ENCODE results near the gene CDH22.

Gene CDH22

DNA sequence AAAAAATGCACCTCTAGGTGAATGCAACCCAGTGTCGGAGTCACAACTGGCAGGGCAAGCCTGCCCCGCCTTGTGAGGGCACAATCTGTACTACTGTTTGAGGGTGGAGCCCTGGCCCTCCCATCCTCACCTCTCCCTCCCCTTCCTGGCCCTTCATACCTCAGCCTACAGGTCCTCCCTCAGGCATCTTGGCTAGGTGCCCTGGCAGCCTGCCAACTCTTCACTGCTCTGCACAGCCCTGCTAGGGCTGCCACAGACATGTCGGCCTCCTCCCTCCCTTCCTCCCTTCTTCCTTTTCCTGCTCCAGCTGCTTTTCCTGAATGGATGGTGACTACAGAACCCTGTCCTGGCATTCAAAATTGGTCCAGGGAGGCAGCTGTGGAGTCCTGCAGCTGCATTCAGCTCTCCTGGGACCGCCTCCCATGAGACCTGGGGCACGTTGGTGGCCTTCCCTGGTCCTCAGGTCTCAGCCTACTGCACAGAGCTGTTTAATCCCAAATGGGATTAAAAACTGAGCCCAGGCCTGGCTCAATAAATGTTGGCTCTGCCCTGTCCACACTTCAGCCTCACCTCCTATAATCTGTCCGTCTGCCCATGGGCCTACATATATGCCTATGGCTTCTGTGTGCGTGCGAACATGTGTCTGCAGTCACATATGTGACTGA is 52.7 kb downstream of the CDH22 start:
- peak; percentile 58 for DNase-seq (ENCODE audit: low read depth)
- no peak overlapping the region for H3K4me3 ChIP-seq (replicated peaks; ENCODE audit: low read depth, low read length)
- no peak for TF ChIP-seq CTCF (IDR thresholded peaks at IDR 0.05; ENCODE audit: low read length, missing control alignments)

DNA sequence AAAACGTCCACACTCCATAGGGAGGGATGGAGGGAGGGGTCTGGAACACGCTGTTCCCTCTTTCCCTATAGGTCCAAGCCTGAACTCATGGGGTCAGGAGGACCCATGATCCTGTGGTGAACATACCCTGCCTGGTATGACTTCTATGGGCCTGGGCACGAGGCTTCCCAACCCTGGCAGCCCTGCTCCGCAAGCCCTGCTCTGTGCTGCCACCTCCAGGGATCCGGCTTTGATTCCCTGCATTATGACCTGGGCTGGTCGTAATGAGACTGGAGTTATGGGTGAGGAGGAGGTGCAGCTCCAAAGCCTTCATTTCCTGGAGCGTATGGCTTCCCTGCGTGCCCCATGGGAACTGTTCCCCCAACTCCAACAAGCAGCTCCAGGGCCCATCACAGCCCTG is 54.9 kb downstream of the CDH22 start:
- DNase-seq (ENCODE audit: low read depth) = no peak
- no peak for TF ChIP-seq CTCF (IDR thresholded peaks at IDR 0.05; ENCODE audit: low read length, missing control alignments)
- no peak overlapping the region for H3K4me3 ChIP-seq (replicated peaks; ENCODE audit: low read depth, low read length)

GRCh38 chr20:46252352-46253091 is 55.8 kb downstream of the CDH22 start:
- DNase-seq (ENCODE audit: low read depth) = no peak
- H3K4me3 ChIP-seq (replicated peaks; ENCODE audit: low read depth, low read length) = no peak overlapping the region
- no peak for TF ChIP-seq CTCF (IDR thresholded peaks at IDR 0.05; ENCODE audit: low read length, missing control alignments)

DNA sequence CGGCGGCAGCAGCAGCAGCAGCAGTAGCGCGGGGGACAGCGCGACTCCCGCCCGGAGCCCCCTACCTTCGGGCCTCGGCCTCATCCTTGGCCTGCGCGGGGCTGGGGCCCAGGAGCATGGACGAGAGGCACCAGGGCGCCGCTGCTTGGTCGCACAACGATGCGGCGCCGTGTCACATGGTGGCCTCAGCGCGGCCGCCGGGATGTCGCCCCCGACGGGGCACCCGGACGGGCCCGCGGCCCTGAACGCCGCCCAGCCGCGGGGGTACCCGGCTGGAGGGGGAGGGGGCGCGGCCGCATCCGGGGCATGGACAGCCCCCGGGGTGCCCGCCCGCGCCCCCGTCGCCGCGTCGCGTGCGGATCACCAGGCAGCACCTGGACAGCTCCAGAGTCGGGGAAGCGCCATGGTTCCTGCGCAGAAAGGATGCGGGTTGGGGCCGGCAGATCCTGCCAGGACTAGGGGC is 57.1 kb downstream of the CDH22 start:
- no peak for TF ChIP-seq CTCF (IDR thresholded peaks at IDR 0.05; ENCODE audit: low read length, missing control alignments)
- no peak overlapping the region for H3K4me3 ChIP-seq (replicated peaks; ENCODE audit: low read depth, low read length)
- no peak for DNase-seq (ENCODE audit: low read depth)

DNA sequence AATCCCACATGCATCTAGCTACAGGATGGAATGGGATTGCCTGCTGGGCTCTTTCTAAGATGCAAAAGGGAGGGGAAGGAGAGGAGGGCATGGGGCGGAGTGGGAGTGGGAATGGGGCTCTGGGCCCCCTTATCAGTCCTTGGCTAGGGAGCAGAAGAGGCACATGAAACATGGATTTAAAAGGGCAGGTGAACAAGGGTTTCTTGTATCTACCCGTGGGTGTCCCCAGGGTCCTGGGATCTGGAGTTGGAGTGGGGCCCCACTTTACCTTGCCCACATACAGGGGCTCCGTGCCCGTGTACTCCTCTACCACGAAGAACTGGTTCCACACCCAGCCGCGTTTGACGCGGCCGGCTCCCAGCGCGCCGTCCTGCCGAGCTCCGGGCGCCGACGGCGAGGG is 57.5 kb downstream of the CDH22 start:
- TF ChIP-seq CTCF (IDR thresholded peaks at IDR 0.05; ENCODE audit: low read length, missing control alignments) = no peak
- no peak overlapping the region for H3K4me3 ChIP-seq (replicated peaks; ENCODE audit: low read depth, low read length)
- no peak for DNase-seq (ENCODE audit: low read depth)

- no peak for TF ChIP-seq CTCF (IDR thresholded peaks at IDR 0.05; ENCODE audit: low read length, missing control alignments)
- H3K4me3 ChIP-seq (replicated peaks; ENCODE audit: low read depth, low read length) = no peak overlapping the region
- DNase-seq (ENCODE audit: low read depth) = no peak
Measured at GRCh38 chr20:46249671-46250070, 58.6 kb downstream of the CDH22 start.

All from fibroblast of pulmonary artery (primary cell).